ENCODE results near the gene NFASC. TPM values are rescaled to one million over a fixed set of nuclear protein-coding genes. Genes with fewer than 3 reads are reported as not detected.

NFASC gene
- polyA plus RNA-seq, 3 donors: 13.3 to 24.7 (median 13.9) TPM

- no peak for DNase-seq (ENCODE audit: low read depth in 3 of 3, low spot score in 2 of 3)
These were observed 154.6 kb downstream of the NFASC start for GRCh38 chr1:205025239-205025638.

GRCh38 chr1:205026181-205026580, 155.5 kb downstream of the NFASC start:
- DNase-seq (ENCODE audit: low read depth in 3 of 3, low spot score in 2 of 3): no peak

GRCh38 chr1:205028390-205028789, 157.7 kb downstream of the NFASC start:
- no peak for DNase-seq (ENCODE audit: low read depth in 3 of 3, low spot score in 2 of 3)

DNA sequence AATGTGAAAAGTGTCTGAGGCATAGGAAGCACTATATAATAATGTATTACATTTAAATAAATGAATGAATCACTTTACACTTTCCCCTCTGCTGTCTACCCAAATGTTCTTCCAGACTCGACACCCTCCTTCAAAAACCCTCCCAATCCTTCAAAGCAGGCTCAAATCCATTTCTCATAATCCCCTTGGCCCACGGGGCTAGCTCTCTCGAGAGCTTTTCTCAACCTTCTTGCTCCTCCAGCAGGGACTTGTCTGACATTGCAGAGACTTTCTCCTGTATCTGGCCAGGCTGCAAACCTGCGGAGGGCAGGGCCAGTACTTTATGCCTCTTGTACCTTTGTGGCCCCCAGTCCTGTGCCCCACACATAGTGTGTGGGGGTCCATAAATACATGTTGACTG, 158.3 kb downstream of the NFASC start:
- no peak for DNase-seq (ENCODE audit: low read depth in 3 of 3, low spot score in 2 of 3)

GRCh38 chr1:205030241-205030640, 159.6 kb downstream of the NFASC start:
- no peak for DNase-seq (ENCODE audit: low read depth in 3 of 3, low spot score in 2 of 3)

GRCh38 chr1:205030896-205031295, 160.2 kb downstream of the NFASC start:
- DNase-seq (ENCODE audit: low read depth in 3 of 3, low spot score in 2 of 3): no peak

GRCh38 chr1:205032508-205032907, 161.8 kb downstream of the NFASC start:
- DNase-seq (ENCODE audit: low read depth in 3 of 3, low spot score in 2 of 3): no peak

DNA sequence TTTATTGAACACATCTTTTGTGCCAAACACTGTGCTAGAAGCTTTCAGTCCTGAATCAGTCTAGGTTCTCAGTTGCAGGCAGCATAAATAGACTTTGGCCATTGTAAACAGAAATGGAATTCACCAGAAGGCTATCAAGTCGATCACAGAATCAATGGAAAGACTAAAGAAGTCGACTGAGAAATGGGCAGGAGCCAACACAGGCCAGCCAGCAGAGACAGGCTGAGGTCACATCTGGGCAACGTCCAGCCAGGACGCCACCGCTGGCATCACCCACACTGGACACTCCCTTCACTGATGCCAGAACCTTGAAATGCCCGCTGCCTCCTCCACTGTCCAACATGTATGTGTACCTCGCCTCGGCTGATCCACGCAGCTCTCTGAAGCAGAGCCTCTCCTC, 166.9 kb downstream of the NFASC start:
- DNase-seq (ENCODE audit: low read depth in 3 of 3, low spot score in 2 of 3): no peak

GRCh38 chr1:205038132-205038786, 167.6 kb downstream of the NFASC start:
- DNase-seq (ENCODE audit: low read depth in 3 of 3, low spot score in 2 of 3): no peak

DNA sequence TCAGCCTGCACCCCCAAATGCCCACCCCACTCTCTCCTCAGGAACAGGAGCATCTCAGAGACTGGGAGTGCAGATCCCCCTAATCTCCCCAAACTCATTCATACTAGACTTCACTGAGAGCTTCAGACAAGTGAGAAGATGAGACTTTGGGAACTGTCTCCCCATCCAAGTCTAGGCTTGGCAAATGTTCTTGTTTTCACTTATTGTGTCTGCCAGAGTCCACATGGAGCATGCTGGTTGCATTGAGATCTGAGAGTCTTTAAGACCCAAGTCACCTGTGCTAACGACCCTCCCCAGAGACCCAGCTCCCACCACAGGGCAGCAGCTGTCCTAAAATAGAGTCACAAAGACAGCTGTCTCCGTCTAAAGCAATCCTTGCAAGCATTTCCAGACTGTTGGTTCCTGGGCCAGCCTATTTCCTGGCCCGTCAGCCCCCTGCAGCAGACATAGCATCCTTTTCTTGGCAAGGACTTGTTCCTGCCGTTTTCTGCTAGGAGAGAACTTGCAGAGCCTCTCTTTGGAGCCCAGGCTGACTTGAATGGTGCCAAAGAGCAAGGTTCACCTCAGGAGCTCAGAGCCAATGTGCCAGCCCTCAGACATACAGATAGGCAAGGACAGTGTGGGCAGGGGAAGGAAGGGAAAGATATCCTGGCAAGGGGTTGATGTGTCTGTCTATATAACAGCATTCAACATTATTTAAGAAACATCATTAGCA, 170.5 kb downstream of the NFASC start:
- DNase-seq (ENCODE audit: low read depth in 3 of 3, low spot score in 2 of 3): no peak

GRCh38 chr1:205041998-205042910, 171.6 kb downstream of the NFASC start:
- no peak for DNase-seq (ENCODE audit: low read depth in 3 of 3, low spot score in 2 of 3)

GRCh38 chr1:205042911-205043806, 172.5 kb downstream of the NFASC start, which contains the start of gene CNTN2:
Gene CNTN2, plus strand, starts transcription at chr1:205043212. Its CDS starts 9,974 bp downstream, at chr1:205053186.
- no peak for DNase-seq (ENCODE audit: low read depth in 3 of 3, low spot score in 2 of 3)

- no peak for DNase-seq (ENCODE audit: low read depth in 3 of 3, low spot score in 2 of 3)
These were observed 173.2 kb downstream of the NFASC start for GRCh38 chr1:205043866-205044265.

GRCh38 chr1:205044741-205045140, 174.1 kb downstream of the NFASC start:
- no peak for DNase-seq (ENCODE audit: low read depth in 3 of 3, low spot score in 2 of 3)

GRCh38 chr1:205045146-205045545, 174.5 kb downstream of the NFASC start:
- DNase-seq (ENCODE audit: low read depth in 3 of 3, low spot score in 2 of 3): no peak

DNA sequence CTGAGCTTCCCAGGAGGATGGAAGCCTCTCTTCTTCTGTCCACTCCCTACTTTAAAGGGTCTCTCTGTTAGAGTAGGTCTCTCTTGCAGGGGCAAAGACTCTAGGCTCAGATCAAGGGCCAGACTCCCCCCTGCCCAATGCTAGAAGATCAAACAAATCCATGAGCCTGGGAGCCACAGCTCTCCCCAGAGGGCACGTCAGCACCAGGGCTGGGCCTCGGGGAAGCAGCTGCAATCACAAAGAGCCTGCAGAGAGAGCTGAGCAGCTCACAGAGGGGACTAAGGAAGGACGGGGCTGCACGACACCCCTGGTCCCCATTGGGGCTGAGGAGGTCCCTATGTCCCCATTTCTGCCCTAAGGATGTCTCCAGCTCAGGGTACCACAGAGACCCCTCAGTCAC, 176.2 kb downstream of the NFASC start:
- DNase-seq (ENCODE audit: low read depth in 3 of 3, low spot score in 2 of 3): no peak

GRCh38 chr1:205047764-205048231, 177.1 kb downstream of the NFASC start:
- DNase-seq (ENCODE audit: low read depth in 3 of 3, low spot score in 2 of 3): no peak

DNA sequence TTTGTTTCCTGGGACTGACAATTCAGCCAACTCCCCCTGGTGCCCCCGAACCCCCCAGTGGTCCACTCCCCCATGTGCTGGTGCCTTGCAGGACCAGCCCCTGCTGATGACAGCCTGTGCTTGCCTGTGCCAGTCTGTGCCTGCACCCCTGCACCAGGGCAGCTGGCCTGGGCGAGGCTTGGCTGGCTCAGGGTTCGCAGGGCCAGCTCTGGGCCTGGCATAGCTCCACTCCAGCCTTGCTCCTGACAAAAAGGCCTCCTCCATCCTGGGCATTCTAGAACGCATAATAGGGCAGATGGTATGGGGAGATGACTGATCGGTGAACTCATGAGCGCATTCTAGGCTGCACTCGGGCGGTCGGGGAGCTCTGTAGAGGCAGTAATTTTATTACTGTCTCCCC, 177.7 kb downstream of the NFASC start:
- DNase-seq (ENCODE audit: low read depth in 3 of 3, low spot score in 2 of 3): no peak

DNA sequence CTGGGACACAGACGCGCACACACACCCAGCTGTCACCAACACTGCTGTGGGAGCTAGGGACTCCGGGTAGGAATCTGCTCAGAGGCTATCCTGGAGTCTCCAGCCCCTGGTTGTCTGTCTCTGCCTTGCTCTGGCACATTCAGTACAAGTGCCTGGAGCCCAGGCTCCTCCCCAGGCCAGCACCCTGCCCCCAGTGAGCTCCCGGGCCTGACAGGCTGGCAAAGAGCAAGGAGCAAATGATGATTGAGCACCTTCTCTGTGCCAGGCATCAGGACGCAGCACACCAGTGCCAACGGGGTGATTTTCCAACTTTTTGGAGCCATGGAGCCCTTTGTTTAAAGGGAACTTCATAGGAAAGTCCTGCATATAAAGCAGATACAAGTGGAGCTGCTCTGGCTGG, 178.8 kb downstream of the NFASC start:
- no peak for DNase-seq (ENCODE audit: low read depth in 3 of 3, low spot score in 2 of 3)

DNA sequence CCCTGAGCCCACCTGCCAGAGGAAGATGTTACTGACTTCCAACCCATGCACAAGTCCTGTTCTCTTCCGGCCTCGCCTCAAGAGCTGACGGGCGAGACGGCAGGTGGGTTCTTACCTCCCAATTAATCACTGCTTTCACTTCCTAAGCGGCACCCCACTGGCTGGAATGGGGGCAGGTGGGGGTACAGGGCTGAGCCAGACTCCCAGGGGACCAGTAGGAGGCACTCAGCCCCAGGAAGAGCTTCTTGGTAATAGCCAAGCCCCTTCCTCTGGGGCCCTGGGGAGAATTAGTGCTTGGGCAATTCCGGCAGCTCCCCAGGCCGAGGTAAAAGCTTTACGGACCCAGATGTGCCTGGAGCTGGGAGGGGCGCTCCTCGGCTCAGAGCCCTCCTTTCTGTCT, 182.0 kb downstream of the NFASC start:
- no peak for DNase-seq (ENCODE audit: low read depth in 3 of 3, low spot score in 2 of 3)

Measured in right renal cortex interstitium (tissue), 3 donors.